Endothelial cell of umbilical vein (primary cell): Measurements from ENCODE around the gene NPAS1. TPM values are rescaled to one million over a fixed set of nuclear protein-coding genes. Genes with fewer than 3 reads are reported as not detected.

ENCODE experiments used
- BruUV-seq: library from RNA; stranded (reverse); fragments of 400-500 nt; replicated peaks from 2 replicates; lab custom pipeline; 2021; lab: Mats Ljungman, UMichigan
- CTCF ChIA-PET: fragments of 300-600, 350-600 bp; sonication (Branson Sonifier 250); formaldehyde crosslinking; loops from one replicate; lab custom pipeline; 2021; ENCODE audit warnings: antibody characterized with exemption, inconsistent platforms; lab: Charles Lee
- POLR2A ChIA-PET: fragments of 300-600, 350-600 bp; sonication (Branson Sonifier 250); formaldehyde crosslinking; loops from one replicate; lab custom pipeline; 2021; ENCODE audit warnings: antibody characterized with exemption, inconsistent platforms; lab: Charles Lee
- DNase-seq: peaks from one replicate; pipeline ENCODE4 v3.0.0-alpha.2; 2011; ENCODE audit warnings: low read depth, low spot score
- FAIRE-seq: peaks from 2 replicates; lab custom pipeline; 2011; peaks lifted over from hg19 to GRCh38; lab: Jason Lieb, UNC
- H2AFZ ChIP-seq: 2 replicates; pipeline ENCODE4 v1.6.0; 2012; ENCODE audit warnings: low read depth, low read length, control low read depth, inconsistent platforms
- H3K27ac ChIP-seq: 2 replicates; pipeline ENCODE4 v1.5.1; 2011; ENCODE audit warnings: low read depth, mild to moderate bottlenecking, control low read depth, low read length, moderate library complexity; ENCODE audit not compliant: insufficient read depth
- H3K27me3 ChIP-seq, 2 experiments: 2 replicates each; pipeline versions ENCODE4 v1.6.0 to v1.6.1; 2011; ENCODE audit warnings: low read length in 2 of 2, mixed read lengths in 1 of 2; ENCODE audit not compliant: control insufficient read depth in 2 of 2, insufficient read depth in 2 of 2
- H3K36me3 ChIP-seq, 2 experiments: 2 replicates in 1 of 2; 3 replicates in 1 of 2; pipeline ENCODE4 v1.5.1; 2011; ENCODE audit warnings: low read length in 2 of 2, mild to moderate bottlenecking in 1 of 2, moderate library complexity in 1 of 2; ENCODE audit not compliant: control insufficient read depth in 2 of 2, insufficient read depth in 2 of 2; ENCODE audit errors: extremely low read depth in 1 of 2
- H3K4me1 ChIP-seq: 3 replicates; pipeline ENCODE4 v1.5.1; 2011; ENCODE audit warnings: mild to moderate bottlenecking, low read length; ENCODE audit not compliant: control insufficient read depth, insufficient read depth; ENCODE audit errors: extremely low read depth
- H3K4me2 ChIP-seq: 2 replicates; pipeline ENCODE4 v1.6.1; 2011; ENCODE audit warnings: low read length, control low read depth, mixed read lengths; ENCODE audit not compliant: insufficient read depth
- H3K4me3 ChIP-seq, 3 experiments: fragments of 200-600 bp in 1 of 3; sonication (generic), shearing (Covaris generic) in 1 of 3; replicated peaks in 1 of 3; 2 replicates each; pipeline ENCODE4 v1.5.1; 2011 to 2016; ENCODE audit warnings: control low read depth in 3 of 3, low read length in 3 of 3, mild to moderate bottlenecking in 2 of 3, inconsistent platforms in 1 of 3, low read depth in 1 of 3, moderate library complexity in 1 of 3; ENCODE audit not compliant: insufficient read depth in 1 of 3
- H3K79me2 ChIP-seq: 2 replicates; pipeline ENCODE4 v1.6.0; 2012; ENCODE audit warnings: low read length, inconsistent platforms; ENCODE audit not compliant: control insufficient read depth, insufficient read depth
- H3K9ac ChIP-seq: replicated peaks from 2 replicates; pipeline ENCODE3; 2011; ENCODE audit warnings: low read length, control low read depth; ENCODE audit not compliant: insufficient read depth; ENCODE audit errors: extremely low read depth
- H3K9me1 ChIP-seq: replicated peaks from 3 replicates; pipeline ENCODE4 v1.6.0; 2011; ENCODE audit warnings: mild to moderate bottlenecking, low read length; ENCODE audit not compliant: control insufficient read depth, insufficient read depth; ENCODE audit errors: extremely low read depth
- H3K9me3 ChIP-seq: replicated peaks from 2 replicates; pipeline ENCODE4 v1.5.1; 2012; ENCODE audit warnings: low read length, inconsistent platforms; ENCODE audit not compliant: control insufficient read depth, insufficient read depth
- H4K20me1 ChIP-seq: replicated peaks from 2 replicates; pipeline ENCODE3; 2011; ENCODE audit warnings: mild to moderate bottlenecking, low read length; ENCODE audit not compliant: control insufficient read depth, insufficient read depth; ENCODE audit errors: extremely low read depth
- EZH2 ChIP-seq: IDR thresholded peaks from 2 replicates; pipeline ENCODE4 v1.6.1; 2012; ENCODE audit warnings: borderline replicate concordance, low read depth, mild to moderate bottlenecking, moderate library complexity, low read length, inconsistent platforms; ENCODE audit not compliant: severe bottlenecking
- JUN ChIP-seq: IDR thresholded peaks from 2 replicates; pipeline ENCODE4 v1.6.1; 2011; ENCODE audit warnings: borderline replicate concordance, low read depth; ENCODE audit not compliant: insufficient read length, insufficient read depth
- MAX ChIP-seq: IDR thresholded peaks from 2 replicates; pipeline ENCODE4 v1.6.1; 2011; ENCODE audit not compliant: insufficient read depth, insufficient read length
- MYC ChIP-seq: IDR thresholded peaks from one replicate; pipeline ENCODE4 v1.6.1; 2011; ENCODE audit warnings: mild to moderate bottlenecking, low read depth, low read length
- POLR2A ChIP-seq: IDR thresholded peaks from 2 replicates; pipeline ENCODE4 v1.6.1; 2012; ENCODE audit warnings: low read depth, mild to moderate bottlenecking, control low read depth, low read length
- POLR2AphosphoS5 ChIP-seq: IDR thresholded peaks from 2 replicates; pipeline ENCODE4 v1.6.1; 2012; ENCODE audit warnings: low read depth, mild to moderate bottlenecking, control low read depth, low read length, moderate library complexity; ENCODE audit not compliant: insufficient read depth
- dilution Hi-C: fragments of 300-500 bp; cut with MboI; formaldehyde crosslinking; loops from one replicate; pipeline ENCODE4 v1.15.0; 2019; ENCODE audit warnings: low sequenced_read_pairs; ENCODE audit not compliant: extremely low pct_ligation_motif_present
- intact Hi-C: fragments of 100-400 bp; cut with micrococcal nuclease; formaldehyde crosslinking; loops from one replicate; pipeline ENCODE4 v1.10.0; 2022
- polyA plus RNA-seq, 4 experiments: library from polyadenylated mRNA; depleted of rRNA in 3 of 4; stranded (reverse) in 3 of 4; unstranded in 1 of 4; fragments of >200 nt; gene quantifications; 2 replicates each; pipeline versions ENCODE4 v1.2.1 to v1.2.3, GENCODE V29; 2011 to 2012; ENCODE audit warnings: missing spikeins in 1 of 4
- total RNA-seq: library from RNA; stranded (reverse); gene quantifications from 2 replicates; pipeline ENCODE4 v1.2.3, GENCODE V29; 2021

Gene NPAS1
- total and polyA plus RNA-seq, 2 donors (not counting 3 experiments of a cell fraction or from before 2014, with no cell fraction given) = 0.18 to 0.62 TPM

DNA sequence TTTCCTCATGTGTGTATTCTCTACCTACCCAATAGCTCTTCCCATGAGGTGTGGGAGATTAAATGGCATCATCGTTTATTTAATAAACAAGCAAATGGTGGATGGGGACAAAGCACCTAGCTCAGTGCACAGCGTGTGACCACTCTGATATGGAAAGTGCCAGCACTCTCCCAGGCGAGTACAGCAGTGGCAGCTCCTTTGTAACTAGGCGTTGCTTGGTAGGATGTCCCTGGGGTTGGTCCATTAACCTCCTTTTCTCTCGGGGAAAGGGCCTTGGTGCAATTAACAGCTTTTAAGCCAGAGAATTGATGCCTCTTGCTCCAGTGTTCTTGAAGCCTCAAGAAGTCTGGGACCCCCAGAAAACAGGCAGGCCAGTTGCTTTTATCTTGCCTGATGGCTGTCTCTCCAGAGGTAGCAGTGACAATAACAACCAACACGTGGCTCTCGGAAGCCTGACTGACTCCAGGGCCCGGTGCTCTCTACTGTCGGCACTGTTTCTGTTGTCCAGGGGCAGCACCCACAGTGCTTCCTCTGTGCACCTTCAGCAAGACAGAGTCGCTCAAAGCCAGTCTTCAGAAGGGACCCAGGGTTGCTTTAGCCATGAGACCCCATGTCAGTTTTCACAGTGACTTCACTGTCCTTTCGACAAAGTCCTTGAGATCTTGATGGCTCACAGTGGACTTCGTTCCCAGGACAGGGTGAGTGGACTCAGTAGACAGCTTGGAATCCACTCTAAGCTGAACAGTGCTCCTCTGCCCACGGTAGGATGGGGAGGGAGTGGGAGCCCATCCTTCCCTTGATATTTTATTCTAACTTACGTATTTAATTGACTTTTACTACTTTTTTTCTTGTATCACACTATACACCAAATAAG, 33.9 kb upstream of the NPAS1 start:
- Histone ChIP-seq H3K4me1 (peaks cover 12% of the 10 kb centered on the region), H3K4me2 (no peak overlapping the region), H4K20me1 (no peaks in the 10 kb centered on the region), H3K4me3 (no peak overlapping the region), H3K27ac (no peak overlapping the region), H3K36me3 (peaks cover 0 to 12% of the 10 kb centered on the region in 2 experiments), H3K9ac (no peak overlapping the region), H3K9me1 (no peaks in the 10 kb centered on the region), H3K9me3 (no peaks in the 10 kb centered on the region), H2AFZ (no peak overlapping the region), H3K79me2 (no peaks in the 10 kb centered on the region), H3K27me3 (no peaks in the 10 kb centered on the region)
- TF ChIP-seq JUN = no peak
- no peak for TF ChIP-seq EZH2
- TF ChIP-seq MAX = no peak
- TF ChIP-seq POLR2A = no peak
- no peak for TF ChIP-seq MYC
- TF ChIP-seq POLR2AphosphoS5 = no peak
- POLR2A ChIA-PET = no interaction called here
- DNase-seq = no peak
- CTCF ChIA-PET = interaction anchor here (1.2 to 2.7 kb wide), 2 partner anchors 9 to 129 kb away, joined by 5 to 8 read pairs; no protein-coding TSS in a partner anchor
- no peak for FAIRE-seq
- intact Hi-C loops = no loop called here
- dilution Hi-C loops = no loop called here
- no TSS peak for BruUV-seq
